ENCODE data around the gene RAPSN.

RAPSN gene

DNA sequence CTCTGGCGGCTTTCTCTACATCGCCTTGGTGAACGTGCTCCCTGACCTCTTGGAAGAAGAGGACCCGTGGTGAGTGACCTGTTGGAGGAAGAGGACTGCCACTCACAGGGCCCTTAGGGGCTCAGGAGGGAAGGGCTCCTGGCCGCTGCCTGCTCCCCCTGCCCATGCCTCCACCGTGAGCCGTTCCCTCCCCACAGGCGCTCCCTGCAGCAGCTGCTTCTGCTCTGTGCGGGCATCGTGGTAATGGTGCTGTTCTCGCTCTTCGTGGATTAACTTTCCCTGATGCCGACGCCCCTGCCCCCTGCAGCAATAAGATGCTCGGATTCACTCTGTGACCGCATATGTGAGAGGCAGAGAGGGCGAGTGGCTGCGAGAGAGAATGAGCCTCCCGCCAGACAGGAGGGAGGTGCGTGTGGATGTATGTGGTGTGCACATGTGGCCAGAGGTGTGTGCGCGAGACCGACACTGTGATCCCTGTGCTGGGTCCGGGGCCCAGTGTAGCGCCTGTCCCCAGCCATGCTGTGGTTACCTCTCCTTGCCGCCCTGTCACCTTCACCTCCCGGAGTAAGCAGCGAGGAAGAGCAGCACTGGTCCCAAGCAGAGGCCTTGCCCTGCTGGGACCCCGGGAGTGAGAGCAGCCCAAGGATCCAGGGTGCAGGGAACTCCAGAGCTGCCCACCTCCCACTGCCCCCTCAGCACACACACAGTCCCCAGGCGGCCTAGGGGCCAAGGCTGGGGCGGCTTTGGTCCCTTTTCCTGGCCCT, 33.7 kb downstream of the RAPSN start:
- H3K9me3 ChIP-seq (ENCODE audit: control insufficient read depth, insufficient read depth, low read length): no peaks in the 10 kb centered on the region
- no peak overlapping the region for H3K4me3 ChIP-seq (ENCODE audit: low read length)
- H3K9me2 ChIP-seq (replicated peaks; ENCODE audit: control insufficient read depth, low read length): no peaks in the 10 kb centered on the region
- TF ChIP-seq, protein P1, sequence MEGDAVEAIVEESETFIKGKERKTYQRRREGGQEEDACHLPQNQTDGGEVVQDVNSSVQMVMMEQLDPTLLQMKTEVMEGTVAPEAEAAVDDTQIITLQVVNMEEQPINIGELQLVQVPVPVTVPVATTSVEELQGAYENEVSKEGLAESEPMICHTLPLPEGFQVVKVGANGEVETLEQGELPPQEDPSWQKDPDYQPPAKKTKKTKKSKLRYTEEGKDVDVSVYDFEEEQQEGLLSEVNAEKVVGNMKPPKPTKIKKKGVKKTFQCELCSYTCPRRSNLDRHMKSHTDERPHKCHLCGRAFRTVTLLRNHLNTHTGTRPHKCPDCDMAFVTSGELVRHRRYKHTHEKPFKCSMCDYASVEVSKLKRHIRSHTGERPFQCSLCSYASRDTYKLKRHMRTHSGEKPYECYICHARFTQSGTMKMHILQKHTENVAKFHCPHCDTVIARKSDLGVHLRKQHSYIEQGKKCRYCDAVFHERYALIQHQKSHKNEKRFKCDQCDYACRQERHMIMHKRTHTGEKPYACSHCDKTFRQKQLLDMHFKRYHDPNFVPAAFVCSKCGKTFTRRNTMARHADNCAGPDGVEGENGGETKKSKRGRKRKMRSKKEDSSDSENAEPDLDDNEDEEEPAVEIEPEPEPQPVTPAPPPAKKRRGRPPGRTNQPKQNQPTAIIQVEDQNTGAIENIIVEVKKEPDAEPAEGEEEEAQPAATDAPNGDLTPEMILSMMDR (IDR thresholded peaks at IDR 0.05; ENCODE audit: low read depth, low read length, poor library complexity, severe bottlenecking): no peak
- no peak for TF ChIP-seq EZH2phosphoT487 (IDR thresholded peaks at IDR 0.05; ENCODE audit: borderline replicate concordance, low read length)
- H3K79me2 ChIP-seq (ENCODE audit: control insufficient read depth, low read length): no peaks in the 10 kb centered on the region
- H3K36me3 ChIP-seq (ENCODE audit: control insufficient read depth, low read length): peaks cover 34% of the 10 kb centered on the region
- no peak overlapping the region for H3K27ac ChIP-seq (ENCODE audit: low read depth, low read length)
- H3K4me2 ChIP-seq (ENCODE audit: low read length): no peak overlapping the region
- H3K27me3 ChIP-seq (ENCODE audit: control insufficient read depth, low read length): no peaks in the 10 kb centered on the region
- 0 out of 2 replicates have a peak, but pooled peaks cover 2% of the 10 kb centered on the region for H3F3A ChIP-seq (ENCODE audit: control insufficient read depth, insufficient read depth)
- H3K4me1 ChIP-seq (ENCODE audit: control insufficient read depth, low read length): no peaks in the 10 kb centered on the region
- no peaks in the 10 kb centered on the region for H4K20me1 ChIP-seq (ENCODE audit: control insufficient read depth, insufficient read depth, low read depth, low read length)

DNA sequence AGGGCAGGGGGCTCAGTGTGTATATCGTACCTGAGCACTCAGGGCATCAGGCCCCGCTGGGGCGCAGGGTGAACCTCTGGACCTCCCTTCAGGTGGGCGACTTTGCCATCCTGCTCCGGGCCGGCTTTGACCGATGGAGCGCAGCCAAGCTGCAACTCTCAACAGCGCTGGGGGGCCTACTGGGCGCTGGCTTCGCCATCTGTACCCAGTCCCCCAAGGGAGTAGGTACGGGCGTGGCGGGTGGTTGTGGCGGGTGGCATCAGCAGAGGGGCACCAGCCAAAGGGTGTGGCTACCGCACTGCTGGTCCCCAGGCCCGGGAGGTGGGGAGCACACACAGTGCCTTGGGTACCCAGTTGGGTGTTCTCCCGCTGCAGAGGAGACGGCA, 34.3 kb downstream of the RAPSN start:
- no peaks in the 10 kb centered on the region for H3K9me3 ChIP-seq (ENCODE audit: control insufficient read depth, insufficient read depth, low read length)
- no peaks in the 10 kb centered on the region for H3K9me2 ChIP-seq (replicated peaks; ENCODE audit: control insufficient read depth, low read length)
- H3K4me1 ChIP-seq (ENCODE audit: control insufficient read depth, low read length): no peaks in the 10 kb centered on the region
- peaks cover 28% of the 10 kb centered on the region for H3K36me3 ChIP-seq (ENCODE audit: control insufficient read depth, low read length)
- H3F3A ChIP-seq (ENCODE audit: control insufficient read depth, insufficient read depth): 0 out of 2 replicates have a peak, but pooled peaks cover 2% of the 10 kb centered on the region
- TF ChIP-seq, protein P1 (IDR thresholded peaks at IDR 0.05; ENCODE audit: low read depth, low read length, poor library complexity, severe bottlenecking): no peak
- no peak for TF ChIP-seq EZH2phosphoT487 (IDR thresholded peaks at IDR 0.05; ENCODE audit: borderline replicate concordance, low read length)
- no peaks in the 10 kb centered on the region for H3K27me3 ChIP-seq (ENCODE audit: control insufficient read depth, low read length)
- H3K4me2 ChIP-seq (ENCODE audit: low read length): no peak overlapping the region
- H3K27ac ChIP-seq (ENCODE audit: low read depth, low read length): no peak overlapping the region
- no peak overlapping the region for H3K4me3 ChIP-seq (ENCODE audit: low read length)
- no peaks in the 10 kb centered on the region for H3K79me2 ChIP-seq (ENCODE audit: control insufficient read depth, low read length)
- no peaks in the 10 kb centered on the region for H4K20me1 ChIP-seq (ENCODE audit: control insufficient read depth, insufficient read depth, low read depth, low read length)

DNA sequence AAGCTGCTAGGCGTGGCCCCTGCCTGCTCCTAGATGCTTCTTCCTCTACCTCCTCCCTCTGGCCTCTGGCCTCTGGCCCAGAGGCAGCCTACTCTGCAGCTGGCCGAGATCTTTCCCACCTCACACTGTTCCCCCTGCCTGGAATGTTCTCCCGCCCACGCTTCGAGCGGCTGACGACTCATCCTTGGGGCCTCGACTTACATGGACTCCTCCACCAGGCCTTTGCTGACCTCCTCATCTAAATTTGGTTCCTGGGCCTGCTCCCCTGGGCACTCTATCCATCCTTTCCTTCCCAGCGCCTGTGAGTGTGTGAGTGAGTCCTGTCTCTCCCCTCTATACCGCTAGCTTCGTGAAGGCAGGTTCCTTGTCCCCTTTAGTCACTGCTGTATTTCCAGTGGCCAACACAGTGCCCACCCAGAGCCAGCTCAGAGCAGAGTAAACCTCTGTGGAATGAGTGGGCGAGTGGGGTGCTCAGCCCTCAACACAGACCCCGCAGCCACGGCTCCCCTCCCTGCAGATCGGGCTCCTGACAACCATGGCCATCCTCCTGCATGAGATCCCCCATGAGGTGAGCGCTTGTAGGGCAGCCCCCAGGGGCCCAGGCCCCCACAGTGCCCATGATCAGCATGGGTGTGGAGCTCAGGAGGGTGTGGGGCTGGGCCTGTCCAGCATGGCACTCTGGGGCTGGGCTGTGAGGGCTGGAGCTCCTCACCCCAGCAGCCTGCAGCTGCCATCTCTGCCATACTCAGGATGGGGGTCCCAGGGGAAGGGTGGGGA, 34.8 kb downstream of the RAPSN start:
- H3F3A ChIP-seq (ENCODE audit: control insufficient read depth, insufficient read depth): 0 out of 2 replicates have a peak, but pooled peaks cover 2% of the 10 kb centered on the region

More for the DNA sequence above, 34.8 kb downstream of the RAPSN start:
- Histone ChIP-seq H3K9me3 (ENCODE audit: control insufficient read depth, insufficient read depth, low read length) (no peaks in the 10 kb centered on the region), H3K9me2 (replicated peaks; ENCODE audit: control insufficient read depth, low read length) (no peaks in the 10 kb centered on the region), H3K27me3 (ENCODE audit: control insufficient read depth, low read length) (no peaks in the 10 kb centered on the region), H3K36me3 (ENCODE audit: control insufficient read depth, low read length) (peaks cover 25% of the 10 kb centered on the region), H3K79me2 (ENCODE audit: control insufficient read depth, low read length) (no peaks in the 10 kb centered on the region), H3K4me3 (ENCODE audit: low read length) (no peak overlapping the region), H3K4me2 (ENCODE audit: low read length) (no peak overlapping the region), H4K20me1 (ENCODE audit: control insufficient read depth, insufficient read depth, low read depth, low read length) (no peaks in the 10 kb centered on the region), H3K4me1 (ENCODE audit: control insufficient read depth, low read length) (peaks cover 6% of the 10 kb centered on the region), H3K27ac (ENCODE audit: low read depth, low read length) (no peak overlapping the region)
- TF ChIP-seq EZH2phosphoT487 (IDR thresholded peaks at IDR 0.05; ENCODE audit: borderline replicate concordance, low read length): no peak
- TF ChIP-seq, protein P1 (IDR thresholded peaks at IDR 0.05; ENCODE audit: low read depth, low read length, poor library complexity, severe bottlenecking): no peak
